ENCODE measurements around the gene SMAD5. TPM values are rescaled to one million over a fixed set of nuclear protein-coding genes. Genes with fewer than 3 reads are reported as not detected.

SMAD5 gene
- total RNA-seq, 1 experiment from 2014 or later, result 64.3 TPM

DNA sequence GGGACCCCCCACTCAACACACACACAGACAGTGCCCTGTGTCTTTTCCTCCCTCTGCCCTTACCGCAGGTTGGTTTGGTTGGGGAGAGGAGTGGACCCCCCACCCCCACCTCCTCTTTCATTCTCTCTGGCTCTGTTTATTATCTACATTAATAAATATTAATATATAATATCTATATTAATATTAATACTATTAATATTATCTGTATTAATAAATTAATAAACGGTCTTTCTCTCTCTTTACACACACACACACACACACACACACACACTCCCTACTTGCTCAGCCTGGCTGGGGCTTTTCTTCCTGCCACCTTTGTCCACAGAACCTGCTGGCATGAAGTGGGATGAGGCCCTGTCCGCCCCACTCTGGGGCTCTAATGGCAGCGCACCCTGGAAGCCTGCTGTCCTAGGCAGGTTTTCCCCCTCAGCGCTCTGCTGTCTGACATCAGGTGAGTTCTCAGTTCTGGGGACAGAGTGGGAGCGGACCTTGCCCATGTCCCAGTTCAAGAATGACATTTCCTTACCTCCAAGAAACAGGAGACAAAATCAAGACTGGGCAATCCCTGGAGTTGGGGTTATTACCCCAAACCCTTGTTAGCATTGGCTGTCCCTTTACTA is 70.8 kb downstream of the SMAD5 start:
- H3K79me2 ChIP-seq (ENCODE audit: insufficient read depth, low read length), result no peaks in the 10 kb centered on the region
- ChIA-PET CTCF (no interaction called here), POLR2A (no interaction called here), RAD21 (ENCODE audit: low non-redundant PET in 1 of 2, low total read pairs in 2 of 2, uncharacterized antibody in 2 of 2, unreplicated experiment in 2 of 2) (no interaction called here)
- no peak overlapping the region for H3K27ac ChIP-seq (ENCODE audit: low read depth, low read length)
- no peaks in the 10 kb centered on the region for H3K4me1 ChIP-seq (ENCODE audit: control insufficient read depth in 1 of 2, insufficient read depth in 2 of 2, low read length in 2 of 2)
- no TSS peak for BruUV-seq (replicated peaks)
- H3K9ac ChIP-seq (ENCODE audit: low read length), result no peak overlapping the region
- no peak overlapping the region for H3K4me3 ChIP-seq (replicated peaks in 1 of 2; ENCODE audit: low read depth in 1 of 2, low read length in 2 of 2)
- no peak overlapping the region for H3K4me2 ChIP-seq (ENCODE audit: low read length)
- intact Hi-C loops (cut with micrococcal nuclease), result no loop called here
- no peaks in the 10 kb centered on the region for H3K9me3 ChIP-seq (ENCODE audit: control insufficient read depth in 1 of 2, insufficient read depth in 1 of 2, low read depth in 1 of 2, low read length in 2 of 2)
- H3K36me3 ChIP-seq (ENCODE audit: control insufficient read depth in 1 of 2, insufficient read depth in 2 of 2, low read length in 2 of 2), result no peaks in the 10 kb centered on the region
- DNase-seq (ENCODE audit: low read depth, low spot score) (no peak), ATAC-seq (no peak)
- H4K20me1 ChIP-seq (ENCODE audit: insufficient read depth), result no peaks in the 10 kb centered on the region
- H2AFZ ChIP-seq (ENCODE audit: low read depth, low read length, poor library complexity, severe bottlenecking), result no peak overlapping the region
- H3K27me3 ChIP-seq (ENCODE audit: insufficient read depth, low read length), result no peaks in the 10 kb centered on the region
- TF ChIP-seq TCF7L2 (IDR thresholded peaks at IDR 0.05; ENCODE audit: borderline replicate concordance, extremely low read depth, insufficient read depth, insufficient read length) (no peak), YY1 (IDR thresholded peaks at IDR 0.05; ENCODE audit: extremely low read depth, insufficient replicate concordance, low read depth, low read length) (no peak), EGR1 (IDR thresholded peaks at IDR 0.05; ENCODE audit: low read depth) (no peak), POLR2A (IDR thresholded peaks at IDR 0.05; ENCODE audit: borderline replicate concordance, extremely low read depth, insufficient read depth, insufficient read length) (no peak), ZNF274 (IDR thresholded peaks at IDR 0.05; ENCODE audit: low read depth, low read length) (no peak), EZH2 (IDR thresholded peaks at IDR 0.05) (no peak), SIN3A (IDR thresholded peaks at IDR 0.05; ENCODE audit: low read depth) (no peak), JUND (IDR thresholded peaks at IDR 0.05) (no peak), CEBPB (IDR thresholded peaks at IDR 0.05; ENCODE audit: low read depth) (no peak), EZH2phosphoT487 (IDR thresholded peaks at IDR 0.05; ENCODE audit: borderline replicate concordance) (no peak), RAD21 (IDR thresholded peaks at IDR 0.05; ENCODE audit: low read depth) (no peak), SP1 (IDR thresholded peaks at IDR 0.05; ENCODE audit: low read depth) (no peak), ZFX (IDR thresholded peaks at IDR 0.05) (no peak), ELF1 (IDR thresholded peaks at IDR 0.05; ENCODE audit: borderline replicate concordance, low read depth) (no peak), CBX3 (IDR thresholded peaks at IDR 0.05; ENCODE audit: low read depth) (no peak)
- TF ChIP-seq, protein P1, sequence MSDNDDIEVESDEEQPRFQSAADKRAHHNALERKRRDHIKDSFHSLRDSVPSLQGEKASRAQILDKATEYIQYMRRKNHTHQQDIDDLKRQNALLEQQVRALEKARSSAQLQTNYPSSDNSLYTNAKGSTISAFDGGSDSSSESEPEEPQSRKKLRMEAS (IDR thresholded peaks at IDR 0.05), result no peak
- TF ChIP-seq, protein P2, sequence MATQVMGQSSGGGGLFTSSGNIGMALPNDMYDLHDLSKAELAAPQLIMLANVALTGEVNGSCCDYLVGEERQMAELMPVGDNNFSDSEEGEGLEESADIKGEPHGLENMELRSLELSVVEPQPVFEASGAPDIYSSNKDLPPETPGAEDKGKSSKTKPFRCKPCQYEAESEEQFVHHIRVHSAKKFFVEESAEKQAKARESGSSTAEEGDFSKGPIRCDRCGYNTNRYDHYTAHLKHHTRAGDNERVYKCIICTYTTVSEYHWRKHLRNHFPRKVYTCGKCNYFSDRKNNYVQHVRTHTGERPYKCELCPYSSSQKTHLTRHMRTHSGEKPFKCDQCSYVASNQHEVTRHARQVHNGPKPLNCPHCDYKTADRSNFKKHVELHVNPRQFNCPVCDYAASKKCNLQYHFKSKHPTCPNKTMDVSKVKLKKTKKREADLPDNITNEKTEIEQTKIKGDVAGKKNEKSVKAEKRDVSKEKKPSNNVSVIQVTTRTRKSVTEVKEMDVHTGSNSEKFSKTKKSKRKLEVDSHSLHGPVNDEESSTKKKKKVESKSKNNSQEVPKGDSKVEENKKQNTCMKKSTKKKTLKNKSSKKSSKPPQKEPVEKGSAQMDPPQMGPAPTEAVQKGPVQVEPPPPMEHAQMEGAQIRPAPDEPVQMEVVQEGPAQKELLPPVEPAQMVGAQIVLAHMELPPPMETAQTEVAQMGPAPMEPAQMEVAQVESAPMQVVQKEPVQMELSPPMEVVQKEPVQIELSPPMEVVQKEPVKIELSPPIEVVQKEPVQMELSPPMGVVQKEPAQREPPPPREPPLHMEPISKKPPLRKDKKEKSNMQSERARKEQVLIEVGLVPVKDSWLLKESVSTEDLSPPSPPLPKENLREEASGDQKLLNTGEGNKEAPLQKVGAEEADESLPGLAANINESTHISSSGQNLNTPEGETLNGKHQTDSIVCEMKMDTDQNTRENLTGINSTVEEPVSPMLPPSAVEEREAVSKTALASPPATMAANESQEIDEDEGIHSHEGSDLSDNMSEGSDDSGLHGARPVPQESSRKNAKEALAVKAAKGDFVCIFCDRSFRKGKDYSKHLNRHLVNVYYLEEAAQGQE (IDR thresholded peaks at IDR 0.05; ENCODE audit: low read depth), result no peak
- TF ChIP-seq, protein P3, sequence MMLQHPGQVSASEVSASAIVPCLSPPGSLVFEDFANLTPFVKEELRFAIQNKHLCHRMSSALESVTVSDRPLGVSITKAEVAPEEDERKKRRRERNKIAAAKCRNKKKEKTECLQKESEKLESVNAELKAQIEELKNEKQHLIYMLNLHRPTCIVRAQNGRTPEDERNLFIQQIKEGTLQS (IDR thresholded peaks at IDR 0.05), result no peak
- TF ChIP-seq, protein P4, sequence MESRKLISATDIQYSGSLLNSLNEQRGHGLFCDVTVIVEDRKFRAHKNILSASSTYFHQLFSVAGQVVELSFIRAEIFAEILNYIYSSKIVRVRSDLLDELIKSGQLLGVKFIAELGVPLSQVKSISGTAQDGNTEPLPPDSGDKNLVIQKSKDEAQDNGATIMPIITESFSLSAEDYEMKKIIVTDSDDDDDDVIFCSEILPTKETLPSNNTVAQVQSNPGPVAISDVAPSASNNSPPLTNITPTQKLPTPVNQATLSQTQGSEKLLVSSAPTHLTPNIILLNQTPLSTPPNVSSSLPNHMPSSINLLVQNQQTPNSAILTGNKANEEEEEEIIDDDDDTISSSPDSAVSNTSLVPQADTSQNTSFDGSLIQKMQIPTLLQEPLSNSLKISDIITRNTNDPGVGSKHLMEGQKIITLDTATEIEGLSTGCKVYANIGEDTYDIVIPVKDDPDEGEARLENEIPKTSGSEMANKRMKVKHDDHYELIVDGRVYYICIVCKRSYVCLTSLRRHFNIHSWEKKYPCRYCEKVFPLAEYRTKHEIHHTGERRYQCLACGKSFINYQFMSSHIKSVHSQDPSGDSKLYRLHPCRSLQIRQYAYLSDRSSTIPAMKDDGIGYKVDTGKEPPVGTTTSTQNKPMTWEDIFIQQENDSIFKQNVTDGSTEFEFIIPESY (IDR thresholded peaks at IDR 0.05; ENCODE audit: extremely low read depth, insufficient replicate concordance, low read length), result no peak
- no peaks in the 10 kb centered on the region for H3K9me2 ChIP-seq (ENCODE audit: insufficient read depth)
